Globus pallidus (tissue), 1 donor: Measurements from ENCODE around the gene UGT1A10.

Source experiments
- DNase-seq: peaks from one replicate; pipeline ENCODE4 v3.0.0-alpha.2; 2015; ENCODE audit warnings: low spot score

The UGT1A10 gene

GRCh38 chr2:233773854-233774253 lies 137.6 kb downstream of the UGT1A10 start:
- no peak for DNase-seq

GRCh38 chr2:233775414-233775813 lies 139.2 kb downstream of the UGT1A10 start:
- DNase-seq = no peak

GRCh38 chr2:233778030-233778429 lies 141.8 kb downstream of the UGT1A10 start, which contains the start of gene MROH2A:
Gene MROH2A, plus strand, starts transcription at chr2:233778330. Its CDS starts 1,029 bp downstream, at chr2:233779359.
- DNase-seq = no peak

- DNase-seq = no peak
These were observed 143.5 kb downstream of the UGT1A10 start for GRCh38 chr2:233779722-233780121.

- no peak for DNase-seq
These were observed 144.5 kb downstream of the UGT1A10 start for GRCh38 chr2:233780771-233781170.

- DNase-seq = no peak
These were observed 153.3 kb downstream of the UGT1A10 start for GRCh38 chr2:233789554-233789953.

- no peak for DNase-seq
These were observed 155.1 kb downstream of the UGT1A10 start for GRCh38 chr2:233791151-233791882.

- DNase-seq = no peak
These were observed 155.7 kb downstream of the UGT1A10 start for GRCh38 chr2:233791883-233792329.

- DNase-seq = no peak
These were observed 156.5 kb downstream of the UGT1A10 start for GRCh38 chr2:233792720-233793119.

GRCh38 chr2:233793465-233794127 lies 157.3 kb downstream of the UGT1A10 start:
- no peak for DNase-seq

- no peak for DNase-seq
These were observed 157.9 kb downstream of the UGT1A10 start for GRCh38 chr2:233794128-233794658.

- DNase-seq = no peak
These were observed 159.5 kb downstream of the UGT1A10 start for GRCh38 chr2:233795735-233796171.

GRCh38 chr2:233796254-233796653 lies 160.0 kb downstream of the UGT1A10 start:
- no peak for DNase-seq

- DNase-seq = no peak
These were observed 162.3 kb downstream of the UGT1A10 start for GRCh38 chr2:233798335-233799086.

GRCh38 chr2:233799087-233799665 lies 162.9 kb downstream of the UGT1A10 start:
- no peak for DNase-seq

GRCh38 chr2:233799716-233800115 lies 163.5 kb downstream of the UGT1A10 start:
- DNase-seq = no peak

- no peak for DNase-seq
These were observed 164.0 kb downstream of the UGT1A10 start for GRCh38 chr2:233800208-233800607.

- no peak for DNase-seq
These were observed 165.3 kb downstream of the UGT1A10 start for GRCh38 chr2:233801357-233802131.

- no peak for DNase-seq
These were observed 166.0 kb downstream of the UGT1A10 start for GRCh38 chr2:233802132-233802815.

- DNase-seq = no peak
These were observed 167.2 kb downstream of the UGT1A10 start for GRCh38 chr2:233803292-233803911.
